A673 (cell line): ENCODE results near the gene ZNF462. TPM values are rescaled to one million over a fixed set of nuclear protein-coding genes. Genes with fewer than 3 reads are reported as not detected.

Experiments used
- BruUV-seq: library from RNA; stranded (reverse); fragments of 400-500 nt; replicated peaks from 2 replicates; lab custom pipeline; 2021; lab: Mats Ljungman, UMichigan
- CTCF ChIA-PET: fragments of 300-600 bp; sonication (Branson Sonifier 250); formaldehyde crosslinking; loops from one replicate; lab custom pipeline; 2022; ENCODE audit warnings: antibody characterized with exemption; lab: Charles Lee
- POLR2A ChIA-PET: fragments of 300-600 bp; sonication (Branson Sonifier 250); formaldehyde crosslinking; loops from one replicate; lab custom pipeline; 2022; ENCODE audit warnings: antibody characterized with exemption; ENCODE audit not compliant: low non-redundant PET; lab: Charles Lee
- DNase-seq: peaks from one replicate; pipeline ENCODE4 v3.0.0-alpha.2; 2015; ENCODE audit warnings: low spot score
- H3K27ac ChIP-seq: fragments of 200-600 bp; sonication (generic); 2 replicates; pipeline ENCODE4 v1.5.1; 2016; ENCODE audit warnings: mixed run types, low read depth, mild to moderate bottlenecking, mixed read lengths, antibody characterized with exemption, low read length; ENCODE audit not compliant: poor library complexity, severe bottlenecking
- H3K27me3 ChIP-seq: fragments of 200-600 bp; sonication (generic); replicated peaks from 2 replicates; pipeline ENCODE4 v1.6.1; 2017; ENCODE audit warnings: mixed run types, low read depth, mild to moderate bottlenecking, mixed read lengths, antibody characterized with exemption, low read length; ENCODE audit not compliant: insufficient read depth, poor library complexity
- H3K36me3 ChIP-seq: fragments of 200-600 bp; sonication (generic); 2 replicates; pipeline ENCODE4 v1.6.1; 2016; ENCODE audit warnings: mixed run types, mild to moderate bottlenecking, mixed read lengths, antibody characterized with exemption, low read length; ENCODE audit not compliant: insufficient read depth, poor library complexity, severe bottlenecking
- H3K4me1 ChIP-seq: fragments of 200-600 bp; sonication (generic); 2 replicates; pipeline ENCODE4 v1.6.1; 2017; ENCODE audit warnings: mixed run types, mild to moderate bottlenecking, mixed read lengths, antibody characterized with exemption, low read length; ENCODE audit not compliant: insufficient read depth, poor library complexity, severe bottlenecking
- H3K4me3 ChIP-seq: fragments of 200-600 bp; sonication (generic); 2 replicates; pipeline ENCODE4 v1.5.1; 2016; ENCODE audit warnings: low read depth, mixed run types, mild to moderate bottlenecking, mixed read lengths, low read length; ENCODE audit not compliant: poor library complexity, severe bottlenecking
- H3K9me3 ChIP-seq: fragments of 200-600 bp; sonication (generic); 2 replicates; pipeline ENCODE4 v1.6.1; 2016; ENCODE audit warnings: mixed run types, low read depth, mild to moderate bottlenecking, mixed read lengths, antibody characterized with exemption, low read length; ENCODE audit not compliant: poor library complexity, severe bottlenecking
- EZH2 ChIP-seq: fragments of 200-600 bp; sonication (generic); IDR thresholded peaks from 2 replicates; pipeline ENCODE4 v1.6.1; 2017; ENCODE audit warnings: borderline replicate concordance, low read depth, mild to moderate bottlenecking, mixed read lengths, antibody characterized with exemption, low read length; ENCODE audit not compliant: poor library complexity, severe bottlenecking
- intact Hi-C: fragments of 100-400 bp; cut with micrococcal nuclease; formaldehyde crosslinking; loops from one replicate; pipeline ENCODE4 v1.10.0; 2022; ENCODE audit not compliant: unreplicated experiment
- total RNA-seq: library from RNA; stranded (reverse); gene quantifications from 2 replicates; pipeline ENCODE4 v1.2.3, GENCODE V29; 2021
- TF ChIP-seq, protein P1 (sequence below): fragments of 300-800, 200-600 bp; sonication (generic); conservative IDR thresholded peaks from 2 replicates; pipeline ENCODE4 v1.5.1; 2017; ENCODE audit warnings: low read depth, mild to moderate bottlenecking, antibody characterized with exemption, low read length, moderate library complexity, mixed read lengths

ZNF462 gene
- total RNA-seq, 1 experiment from 2014 or later, result 40.5 TPM

DNA sequence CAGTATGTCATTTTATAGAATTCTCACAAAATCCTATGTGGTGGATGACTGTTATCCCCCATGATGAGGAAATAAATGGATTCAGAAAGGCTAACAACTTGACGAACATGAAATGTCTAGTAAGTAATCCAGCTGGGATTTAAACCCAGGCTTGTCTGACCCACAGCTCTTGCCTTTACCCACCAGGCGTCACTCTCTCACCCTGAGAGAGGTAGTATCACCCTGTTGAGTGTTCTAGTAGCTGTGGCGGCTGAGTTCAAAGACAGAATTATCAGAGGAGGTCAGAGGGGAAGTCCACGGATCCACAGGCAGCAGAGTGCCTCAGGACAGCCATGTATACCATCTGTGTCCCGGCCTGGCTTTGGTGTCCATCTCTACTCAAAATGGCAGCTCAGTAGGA is 113.8 kb downstream of the ZNF462 start:
- intact Hi-C loops, result no loop called here
- BruUV-seq, result no TSS peak
- TF ChIP-seq EZH2, result no peak
- TF ChIP-seq, protein P1, sequence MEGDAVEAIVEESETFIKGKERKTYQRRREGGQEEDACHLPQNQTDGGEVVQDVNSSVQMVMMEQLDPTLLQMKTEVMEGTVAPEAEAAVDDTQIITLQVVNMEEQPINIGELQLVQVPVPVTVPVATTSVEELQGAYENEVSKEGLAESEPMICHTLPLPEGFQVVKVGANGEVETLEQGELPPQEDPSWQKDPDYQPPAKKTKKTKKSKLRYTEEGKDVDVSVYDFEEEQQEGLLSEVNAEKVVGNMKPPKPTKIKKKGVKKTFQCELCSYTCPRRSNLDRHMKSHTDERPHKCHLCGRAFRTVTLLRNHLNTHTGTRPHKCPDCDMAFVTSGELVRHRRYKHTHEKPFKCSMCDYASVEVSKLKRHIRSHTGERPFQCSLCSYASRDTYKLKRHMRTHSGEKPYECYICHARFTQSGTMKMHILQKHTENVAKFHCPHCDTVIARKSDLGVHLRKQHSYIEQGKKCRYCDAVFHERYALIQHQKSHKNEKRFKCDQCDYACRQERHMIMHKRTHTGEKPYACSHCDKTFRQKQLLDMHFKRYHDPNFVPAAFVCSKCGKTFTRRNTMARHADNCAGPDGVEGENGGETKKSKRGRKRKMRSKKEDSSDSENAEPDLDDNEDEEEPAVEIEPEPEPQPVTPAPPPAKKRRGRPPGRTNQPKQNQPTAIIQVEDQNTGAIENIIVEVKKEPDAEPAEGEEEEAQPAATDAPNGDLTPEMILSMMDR, result no peak

DNA sequence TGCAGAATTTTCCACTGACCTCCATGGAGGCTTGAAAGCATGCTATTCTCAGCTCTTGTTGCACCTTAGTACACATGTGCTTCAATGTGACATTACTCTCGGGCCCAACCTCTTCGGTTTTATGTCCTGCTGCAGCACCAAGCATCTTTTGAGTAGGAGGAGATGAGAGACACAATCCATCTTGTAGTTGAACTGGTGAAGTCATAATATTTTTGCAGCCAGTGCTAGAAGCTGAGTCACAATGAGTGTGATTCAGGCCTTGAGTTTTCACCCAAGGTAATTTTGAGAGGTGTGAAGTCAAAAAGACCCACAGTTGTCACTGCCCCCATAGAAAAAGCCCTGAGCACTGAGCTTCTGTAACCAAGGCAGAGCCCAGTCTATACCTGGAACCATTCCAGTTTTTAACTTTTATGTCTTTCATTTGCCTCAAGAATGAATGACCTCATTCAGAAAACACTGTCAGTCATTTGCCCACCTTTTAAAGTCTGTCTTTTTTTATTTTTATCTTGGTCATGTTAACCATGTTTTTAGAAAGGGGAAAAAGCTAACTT is 117.7 kb downstream of the ZNF462 start:
- CTCF ChIA-PET, result no interaction called here

More for the DNA sequence above, 113.8 kb downstream of the ZNF462 start:
- DNase-seq, result no peak
- CTCF ChIA-PET, result no interaction called here
- Histone ChIP-seq H3K27me3 (no peaks in the 10 kb centered on the region), H3K4me1 (no peaks in the 10 kb centered on the region), H3K36me3 (no peaks in the 10 kb centered on the region), H3K4me3 (no peak overlapping the region), H3K9me3 (no peaks in the 10 kb centered on the region), H3K27ac (no peak overlapping the region)
- POLR2A ChIA-PET, result no interaction called here

DNA sequence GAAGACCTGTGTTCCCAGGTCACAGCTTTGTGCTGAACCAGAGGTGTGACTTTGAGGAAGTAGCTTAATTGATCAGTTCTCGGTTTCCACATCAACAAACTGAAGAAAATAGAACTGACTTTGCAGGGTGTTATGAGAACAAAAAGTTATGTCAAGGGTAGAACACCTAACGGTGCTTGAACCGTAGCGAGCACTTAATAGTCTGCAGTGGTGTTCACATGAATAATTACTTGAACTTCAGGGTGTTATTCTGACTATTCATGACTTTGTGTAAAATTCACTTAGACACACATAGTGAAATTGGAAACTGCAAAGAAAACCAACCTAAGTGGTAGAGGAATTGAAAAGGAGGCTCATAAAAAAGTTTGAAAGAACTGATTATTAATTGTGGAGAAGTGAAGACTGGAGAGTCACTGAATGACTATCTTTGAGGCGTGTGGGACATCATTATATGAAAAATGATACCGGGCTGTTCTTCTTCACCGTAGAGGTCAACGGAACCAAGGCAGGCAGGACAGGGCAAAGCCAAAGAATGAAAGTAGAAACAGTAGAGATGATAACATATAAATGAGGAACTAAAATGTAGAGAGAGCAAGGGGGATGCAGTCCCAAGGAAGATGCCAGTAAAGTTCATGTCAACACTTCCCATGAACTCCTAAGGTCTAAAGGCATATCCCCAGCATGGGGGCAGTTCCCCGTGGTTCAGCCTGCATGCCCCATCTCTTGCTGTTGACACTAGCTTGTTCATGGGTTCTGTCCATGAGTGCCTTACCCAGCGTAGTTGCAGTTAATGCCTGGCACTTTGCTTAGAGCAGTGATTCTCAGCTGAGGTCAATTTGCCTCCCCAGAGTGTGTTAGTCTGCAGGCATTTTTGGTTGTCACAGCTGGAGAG is 118.7 kb downstream of the ZNF462 start:
- ChIA-PET CTCF (no interaction called here), POLR2A (no interaction called here)
- no peak for DNase-seq
- H3K36me3 ChIP-seq, result peaks cover 4% of the 10 kb centered on the region
- no peaks in the 10 kb centered on the region for H3K4me1 ChIP-seq
- H3K9me3 ChIP-seq, result no peaks in the 10 kb centered on the region
- no peak overlapping the region for H3K27ac ChIP-seq
- intact Hi-C loops, result no loop called here
- TF ChIP-seq, protein P1, result no peak
- no peak for TF ChIP-seq EZH2
- H3K4me3 ChIP-seq, result no peak overlapping the region
- BruUV-seq, result no TSS peak
- H3K27me3 ChIP-seq, result no peaks in the 10 kb centered on the region

More for the DNA sequence above, 117.7 kb downstream of the ZNF462 start:
- POLR2A ChIA-PET, result no interaction called here
- Histone ChIP-seq H3K27ac (no peak overlapping the region), H3K4me1 (no peaks in the 10 kb centered on the region), H3K36me3 (no peaks in the 10 kb centered on the region), H3K4me3 (no peak overlapping the region), H3K27me3 (no peaks in the 10 kb centered on the region), H3K9me3 (no peaks in the 10 kb centered on the region)
- no peak for DNase-seq
- intact Hi-C loops, result no loop called here
- no peak for TF ChIP-seq EZH2
- TF ChIP-seq, protein P1, result no peak
- no TSS peak for BruUV-seq
